ENCODE measurements around the gene TMEM139.

GRCh38 chr7:143243111-143243510 is 41.6 kb upstream of the TMEM139 start:
- TF ChIP-seq SUZ12 (IDR thresholded peaks at IDR 0.05) (no peak), SP1 (IDR thresholded peaks at IDR 0.05) (no peak), TARDBP (IDR thresholded peaks at IDR 0.05) (no peak), ELF4 (IDR thresholded peaks at IDR 0.05) (no peak), LEF1 (IDR thresholded peaks at IDR 0.05; ENCODE audit: borderline replicate concordance) (no peak), FOXM1 (IDR thresholded peaks at IDR 0.05; ENCODE audit: borderline replicate concordance) (no peak), HDGF (IDR thresholded peaks at IDR 0.05; ENCODE audit: borderline replicate concordance) (no peak), ARNT (IDR thresholded peaks at IDR 0.05) (no peak), FOXK2 (IDR thresholded peaks at IDR 0.05) (no peak), BHLHE40 (IDR thresholded peaks at IDR 0.05; ENCODE audit: borderline replicate concordance) (no peak), FOXA1 (IDR thresholded peaks at IDR 0.05) (no peak), NFRKB (IDR thresholded peaks at IDR 0.05) (no peak), PKNOX1 (IDR thresholded peaks at IDR 0.05) (no peak)
